ENCODE data around the gene WNT2B.
"Not testable (repeated sequence)": the region's sequence is repeated elsewhere in the genome, so short reads cannot be mapped to it uniquely, and the experiment has no call there.

WNT2B gene

DNA sequence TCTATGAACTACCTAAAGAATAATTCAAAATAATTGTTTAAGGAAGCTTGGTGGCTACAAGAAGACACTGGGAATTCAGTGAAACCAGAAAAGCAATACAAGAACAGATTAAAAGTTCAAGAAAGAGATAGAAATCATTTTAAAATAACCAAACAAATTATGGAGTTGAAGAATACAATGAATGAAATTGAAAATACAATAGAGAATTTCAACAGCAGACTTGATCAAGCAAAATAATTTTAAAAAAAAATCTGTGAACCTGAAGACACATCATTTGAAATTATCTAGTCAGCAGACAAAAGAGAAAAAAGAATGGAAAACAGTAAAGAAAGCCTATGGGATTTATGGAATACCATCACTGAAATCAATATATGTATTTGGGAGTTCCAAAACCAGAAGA lies 31.2 kb upstream of the WNT2B start:
- no peaks in the 10 kb centered on the region for H3K9me3 ChIP-seq (ENCODE audit: control insufficient read depth, low read length)
- no peaks in the 10 kb centered on the region for H3K4me1 ChIP-seq (ENCODE audit: control insufficient read depth, insufficient read depth, low read length)
- H3K27me3 ChIP-seq (ENCODE audit: control insufficient read depth, insufficient read depth, low read length, poor library complexity, severe bottlenecking) = no peaks in the 10 kb centered on the region
- H3K36me3 ChIP-seq (ENCODE audit: control insufficient read depth, insufficient read depth, low read length) = no peaks in the 10 kb centered on the region
- H3K4me3 ChIP-seq (ENCODE audit: insufficient read depth, low read depth, low read length) = no peak overlapping the region
- H3K27ac ChIP-seq (ENCODE audit: insufficient read depth, low read depth, low read length, poor library complexity, severe bottlenecking) = no peak overlapping the region

DNA sequence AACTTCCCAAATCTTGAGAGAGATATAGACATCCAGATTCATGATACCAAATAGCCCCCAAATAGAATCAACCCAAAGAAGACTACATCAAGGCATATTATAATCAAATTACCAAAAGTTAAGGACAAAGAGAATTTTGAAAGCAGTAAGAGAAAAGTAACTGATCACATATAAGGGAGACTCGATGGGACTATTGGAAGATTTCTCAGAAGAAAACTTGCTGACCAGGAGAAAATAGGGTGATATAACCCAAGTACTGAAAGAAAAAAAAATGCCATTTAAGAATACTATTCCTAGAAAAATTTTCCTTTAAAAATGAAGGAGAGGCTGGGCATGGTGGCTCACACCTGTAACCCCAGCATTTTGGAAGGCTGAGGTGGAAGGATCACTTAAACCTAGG lies 30.5 kb upstream of the WNT2B start:
- H3K27ac ChIP-seq (ENCODE audit: insufficient read depth, low read depth, low read length, poor library complexity, severe bottlenecking) = no peak overlapping the region
- no peaks in the 10 kb centered on the region for H3K9me3 ChIP-seq (ENCODE audit: control insufficient read depth, low read length)
- no peaks in the 10 kb centered on the region for H3K36me3 ChIP-seq (ENCODE audit: control insufficient read depth, insufficient read depth, low read length)
- no peaks in the 10 kb centered on the region for H3K4me1 ChIP-seq (ENCODE audit: control insufficient read depth, insufficient read depth, low read length)
- 93 to 100% methylated on average over 1 of the region's 1 CpG for WGBS, 2 experiments
- no peaks in the 10 kb centered on the region for H3K27me3 ChIP-seq (ENCODE audit: control insufficient read depth, insufficient read depth, low read length, poor library complexity, severe bottlenecking)
- no peak overlapping the region for H3K4me3 ChIP-seq (ENCODE audit: insufficient read depth, low read depth, low read length)

DNA sequence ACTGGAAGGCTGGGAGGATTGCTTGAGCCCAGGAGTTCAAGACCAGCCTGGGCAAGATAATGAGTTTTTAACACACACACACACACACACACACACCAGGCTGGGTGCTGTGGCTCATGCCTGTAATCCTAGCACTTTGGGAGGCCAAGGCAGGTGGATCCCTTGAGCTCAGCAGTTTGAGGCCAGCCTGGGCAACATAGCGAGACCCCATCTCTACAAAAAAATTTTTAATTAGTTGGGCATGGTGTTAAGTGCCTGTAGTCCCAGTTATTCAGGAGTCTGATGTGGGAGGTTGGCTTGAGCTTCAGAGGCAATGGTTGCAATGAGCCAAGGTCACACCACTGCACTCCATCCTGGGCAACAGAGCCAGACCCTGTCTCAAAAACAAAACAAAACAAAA lies 22.7 kb upstream of the WNT2B start:
- H3K27me3 ChIP-seq (ENCODE audit: control insufficient read depth, insufficient read depth, low read length, poor library complexity, severe bottlenecking); H3K4me1 ChIP-seq (ENCODE audit: control insufficient read depth, insufficient read depth, low read length); H3K36me3 ChIP-seq (ENCODE audit: control insufficient read depth, insufficient read depth, low read length); H3K27ac ChIP-seq (ENCODE audit: insufficient read depth, low read depth, low read length, poor library complexity, severe bottlenecking); H3K9me3 ChIP-seq (ENCODE audit: control insufficient read depth, low read length); H3K4me3 ChIP-seq (ENCODE audit: insufficient read depth, low read depth, low read length): not testable (repeated sequence)
- 88 to 89% methylated on average over 1 of the region's 1 CpG for WGBS, 2 experiments

DNA sequence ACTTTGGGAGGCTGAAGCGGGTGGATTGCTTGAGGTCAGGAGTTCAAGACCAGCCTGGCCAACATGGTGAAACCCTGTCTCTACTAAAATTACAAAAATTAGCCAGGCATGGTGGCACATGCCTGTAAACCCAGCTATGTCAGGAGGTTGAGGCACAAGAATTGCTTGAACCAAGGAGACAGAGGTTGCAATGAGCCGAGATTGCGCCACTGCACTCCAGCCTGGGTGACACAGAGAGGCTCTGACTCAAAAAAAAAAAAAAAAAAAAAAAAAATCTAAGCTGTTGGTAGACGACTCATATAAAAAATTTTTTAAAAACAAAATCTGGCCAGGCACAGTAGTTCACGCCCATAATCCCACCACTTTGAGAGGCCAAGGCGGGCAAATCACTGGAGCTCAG lies 21.1 kb upstream of the WNT2B start:
- H3K4me3 ChIP-seq (ENCODE audit: insufficient read depth, low read depth, low read length); H3K27ac ChIP-seq (ENCODE audit: insufficient read depth, low read depth, low read length, poor library complexity, severe bottlenecking); H3K4me1 ChIP-seq (ENCODE audit: control insufficient read depth, insufficient read depth, low read length); H3K27me3 ChIP-seq (ENCODE audit: control insufficient read depth, insufficient read depth, low read length, poor library complexity, severe bottlenecking); H3K9me3 ChIP-seq (ENCODE audit: control insufficient read depth, low read length); H3K36me3 ChIP-seq (ENCODE audit: control insufficient read depth, insufficient read depth, low read length): not testable (repeated sequence)
- WGBS, 2 experiments = 88 to 94% methylated on average over 6 of the region's 6 CpGs

DNA sequence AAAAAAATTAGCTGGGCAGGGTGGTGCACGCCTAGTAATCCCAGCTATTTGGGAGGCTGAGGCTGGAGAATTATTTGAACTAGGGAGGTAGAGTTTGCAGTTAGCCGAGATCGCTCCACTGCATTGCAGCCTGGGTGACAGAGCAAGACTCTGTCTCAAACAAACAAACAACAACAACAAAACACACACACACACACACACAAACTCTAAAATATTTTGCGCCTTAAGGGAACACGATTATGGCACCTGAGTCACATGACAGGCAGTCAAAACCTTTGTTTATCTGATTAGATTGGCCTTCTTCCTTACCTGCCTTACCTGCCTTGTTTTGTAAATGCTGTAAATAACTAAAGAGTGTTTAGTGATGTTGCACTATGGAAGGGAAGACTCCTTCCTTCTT lies 20.6 kb upstream of the WNT2B start:
- Histone ChIP-seq H3K9me3 (ENCODE audit: control insufficient read depth, low read length) (no peaks in the 10 kb centered on the region), H3K27me3 (ENCODE audit: control insufficient read depth, insufficient read depth, low read length, poor library complexity, severe bottlenecking) (no peaks in the 10 kb centered on the region), H3K4me3 (ENCODE audit: insufficient read depth, low read depth, low read length) (no peak overlapping the region)

DNA sequence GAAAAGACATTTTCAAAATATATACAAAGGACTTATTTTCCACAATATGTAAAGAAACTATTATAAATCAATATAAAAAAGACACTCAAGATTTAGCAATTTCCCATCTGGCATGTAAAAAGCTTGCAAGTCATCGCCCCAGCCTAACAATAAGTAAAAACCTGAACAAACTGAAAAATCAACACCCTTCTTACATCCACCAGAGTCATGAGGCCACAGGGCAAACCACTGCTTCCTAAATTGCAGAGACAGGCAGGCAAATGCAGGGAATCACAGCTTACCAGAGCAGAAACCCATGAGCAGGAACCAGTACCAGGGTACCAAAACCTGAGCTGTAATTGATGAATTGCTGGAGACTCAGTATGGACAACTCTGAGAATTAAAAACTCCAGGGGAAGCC lies 16.7 kb upstream of the WNT2B start:
- Histone ChIP-seq H3K36me3 (ENCODE audit: control insufficient read depth, insufficient read depth, low read length) (no peaks in the 10 kb centered on the region), H3K27me3 (ENCODE audit: control insufficient read depth, insufficient read depth, low read length, poor library complexity, severe bottlenecking) (no peaks in the 10 kb centered on the region), H3K27ac (ENCODE audit: insufficient read depth, low read depth, low read length, poor library complexity, severe bottlenecking) (no peak overlapping the region), H3K9me3 (ENCODE audit: control insufficient read depth, low read length) (no peaks in the 10 kb centered on the region), H3K4me3 (ENCODE audit: insufficient read depth, low read depth, low read length) (no peak overlapping the region), H3K4me1 (ENCODE audit: control insufficient read depth, insufficient read depth, low read length) (no peaks in the 10 kb centered on the region)
- WGBS, 2 experiments = 90 to 100% methylated on average over 1 of the region's 1 CpG

More for the DNA sequence above, 20.6 kb upstream of the WNT2B start:
- H3K27ac ChIP-seq (ENCODE audit: insufficient read depth, low read depth, low read length, poor library complexity, severe bottlenecking) = no peak overlapping the region
- H3K4me1 ChIP-seq (ENCODE audit: control insufficient read depth, insufficient read depth, low read length) = no peaks in the 10 kb centered on the region
- no peaks in the 10 kb centered on the region for H3K36me3 ChIP-seq (ENCODE audit: control insufficient read depth, insufficient read depth, low read length)
- 91 to 96% methylated on average over 5 of the region's 5 CpGs for WGBS, 2 experiments

DNA sequence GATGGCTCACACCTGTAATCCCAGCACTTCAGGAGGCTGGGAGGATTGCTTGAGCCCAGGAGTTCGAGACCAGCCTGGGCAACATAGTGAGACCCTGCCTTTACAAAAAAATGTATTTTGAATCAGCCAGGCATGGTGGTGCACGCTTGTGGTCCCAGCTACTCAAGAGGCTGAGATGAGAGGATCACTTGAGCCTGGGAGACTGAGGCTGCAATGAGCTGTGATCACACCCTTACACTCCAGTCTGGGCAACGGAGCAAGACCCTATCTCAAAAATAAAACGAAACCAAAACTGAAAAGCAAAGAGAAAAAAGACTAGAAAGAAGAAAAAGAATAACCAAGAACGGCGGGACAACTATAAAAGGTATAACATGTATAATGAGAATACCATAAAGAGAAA lies 15.4 kb upstream of the WNT2B start:
- H3K4me1 ChIP-seq (ENCODE audit: control insufficient read depth, insufficient read depth, low read length) = no peaks in the 10 kb centered on the region
- H3K9me3 ChIP-seq (ENCODE audit: control insufficient read depth, low read length) = no peaks in the 10 kb centered on the region
- H3K27me3 ChIP-seq (ENCODE audit: control insufficient read depth, insufficient read depth, low read length, poor library complexity, severe bottlenecking) = no peaks in the 10 kb centered on the region
- no peak overlapping the region for H3K4me3 ChIP-seq (ENCODE audit: insufficient read depth, low read depth, low read length)
- WGBS, 2 experiments = 75 to 86% methylated on average over 2 to 6 of the region's 6 CpGs
- no peaks in the 10 kb centered on the region for H3K36me3 ChIP-seq (ENCODE audit: control insufficient read depth, insufficient read depth, low read length)
- no peak overlapping the region for H3K27ac ChIP-seq (ENCODE audit: insufficient read depth, low read depth, low read length, poor library complexity, severe bottlenecking)

DNA sequence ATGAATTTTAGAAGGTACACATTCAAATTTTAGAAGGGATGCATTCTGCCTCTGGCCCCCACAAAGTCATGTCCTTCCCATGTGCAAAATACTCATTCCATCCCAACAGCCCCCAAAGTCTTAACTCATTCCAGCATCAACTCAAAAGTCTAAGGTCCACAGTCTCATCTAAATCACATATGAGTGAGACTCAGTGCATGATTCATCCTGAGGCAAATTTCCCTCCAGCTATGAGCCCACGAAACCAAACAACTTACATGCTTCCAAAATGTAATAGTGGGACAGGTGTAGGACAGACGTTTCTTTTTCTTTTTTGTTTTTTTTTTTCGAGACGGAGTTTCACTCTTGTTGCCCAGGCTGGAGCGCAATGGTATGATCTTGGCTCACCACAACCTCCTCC lies 12.5 kb upstream of the WNT2B start:
- Histone ChIP-seq H3K27me3 (ENCODE audit: control insufficient read depth, insufficient read depth, low read length, poor library complexity, severe bottlenecking) (peaks cover 9% of the 10 kb centered on the region), H3K27ac (ENCODE audit: insufficient read depth, low read depth, low read length, poor library complexity, severe bottlenecking) (no peak overlapping the region), H3K4me1 (ENCODE audit: control insufficient read depth, insufficient read depth, low read length) (no peaks in the 10 kb centered on the region), H3K9me3 (ENCODE audit: control insufficient read depth, low read length) (no peaks in the 10 kb centered on the region), H3K4me3 (ENCODE audit: insufficient read depth, low read depth, low read length) (no peak overlapping the region), H3K36me3 (ENCODE audit: control insufficient read depth, insufficient read depth, low read length) (no peaks in the 10 kb centered on the region)
- 73 to 91% methylated on average over 5 of the region's 5 CpGs for WGBS, 2 experiments

DNA sequence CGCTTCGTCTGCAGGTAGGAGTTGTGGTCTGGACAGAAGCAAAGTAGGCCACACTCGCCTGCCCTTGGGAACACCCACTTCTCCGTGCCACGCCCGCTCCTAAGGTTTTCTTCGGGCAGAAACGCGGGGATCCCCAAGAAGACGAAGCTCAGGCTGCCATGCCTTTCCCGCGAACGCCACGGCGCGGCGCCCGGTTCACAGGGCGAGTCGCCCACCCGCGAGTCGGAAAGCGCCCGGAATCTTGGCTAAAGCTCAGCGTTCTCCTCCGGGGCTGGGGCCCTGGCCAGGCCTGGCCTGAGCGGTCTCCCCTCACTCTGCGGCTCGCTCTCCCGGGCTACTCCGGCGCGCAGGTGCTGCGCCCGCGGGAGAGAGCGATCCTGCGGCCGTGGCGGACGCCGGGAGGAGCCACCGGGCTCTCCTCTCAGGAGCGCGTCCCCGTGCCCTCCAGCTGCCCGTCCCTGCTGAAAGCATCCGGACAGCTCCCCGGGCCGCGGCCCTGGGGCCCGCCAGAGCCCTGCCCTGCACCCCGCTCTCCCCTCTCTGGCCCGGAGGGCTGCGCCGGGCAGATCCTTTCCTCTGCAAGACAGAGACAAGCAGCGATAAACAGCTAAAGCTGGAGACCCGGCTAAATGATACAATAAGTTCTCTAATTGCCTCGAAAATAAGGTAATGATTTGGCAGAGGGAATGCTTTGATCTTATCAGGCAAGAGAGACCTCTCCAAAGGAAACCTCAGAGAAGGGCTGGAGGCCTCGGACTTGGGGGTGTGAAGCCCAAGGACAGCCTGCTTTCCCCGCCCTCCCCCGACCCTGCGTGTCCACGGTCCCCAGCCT lies 6.7 kb upstream of the WNT2B start:
- peaks cover 66% of the 10 kb centered on the region for H3K27me3 ChIP-seq (ENCODE audit: control insufficient read depth, insufficient read depth, low read length, poor library complexity, severe bottlenecking)

DNA sequence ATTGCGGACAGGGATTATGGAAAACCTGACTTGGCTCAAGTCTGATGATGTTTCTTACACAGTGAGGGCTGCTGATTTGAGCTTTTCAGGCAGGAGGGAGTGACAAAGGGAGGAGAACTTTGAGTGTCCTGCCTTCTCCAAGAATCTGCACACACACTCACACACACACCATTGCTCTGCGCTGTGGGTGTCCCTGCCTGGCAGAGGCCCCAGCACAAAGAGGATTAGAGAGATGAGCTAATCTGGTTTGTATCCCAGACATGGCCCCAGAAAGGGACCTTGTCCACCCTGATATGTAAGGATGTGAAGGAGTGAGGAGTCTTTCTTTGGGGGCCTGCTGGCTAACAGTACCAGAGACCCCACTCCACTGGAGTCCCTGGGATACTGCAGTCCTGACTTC lies 5.9 kb upstream of the WNT2B start:
- no peaks in the 10 kb centered on the region for H3K9me3 ChIP-seq (ENCODE audit: control insufficient read depth, low read length)
- WGBS, 2 experiments = 35 to 62% methylated on average over 2 of the region's 2 CpGs
- H3K4me3 ChIP-seq (ENCODE audit: insufficient read depth, low read depth, low read length) = no peak overlapping the region
- peaks cover 74% of the 10 kb centered on the region for H3K27me3 ChIP-seq (ENCODE audit: control insufficient read depth, insufficient read depth, low read length, poor library complexity, severe bottlenecking)
- H3K4me1 ChIP-seq (ENCODE audit: control insufficient read depth, insufficient read depth, low read length) = peaks cover 25% of the 10 kb centered on the region
- H3K27ac ChIP-seq (ENCODE audit: insufficient read depth, low read depth, low read length, poor library complexity, severe bottlenecking) = no peak overlapping the region
- no peaks in the 10 kb centered on the region for H3K36me3 ChIP-seq (ENCODE audit: control insufficient read depth, insufficient read depth, low read length)

More for the DNA sequence above, 6.7 kb upstream of the WNT2B start:
- H3K4me3 ChIP-seq (ENCODE audit: insufficient read depth, low read depth, low read length) = peak overlapping the region; percentile 40
- no peaks in the 10 kb centered on the region for H3K36me3 ChIP-seq (ENCODE audit: control insufficient read depth, insufficient read depth, low read length)
- no peaks in the 10 kb centered on the region for H3K9me3 ChIP-seq (ENCODE audit: control insufficient read depth, low read length)
- 3 to 4% methylated on average over 63 to 65 of the region's 65 CpGs for WGBS, 2 experiments
- no peak overlapping the region for H3K27ac ChIP-seq (ENCODE audit: insufficient read depth, low read depth, low read length, poor library complexity, severe bottlenecking)
- peaks cover 19% of the 10 kb centered on the region for H3K4me1 ChIP-seq (ENCODE audit: control insufficient read depth, insufficient read depth, low read length)

Data from ectodermal cell (in vitro differentiated cells).